LNCAP (cell line): Measurements from ENCODE around the gene NUDT4.

Source experiments
- TF ChIP-seq, protein P1 (sequence below): fragments of 450-650 bp; IDR thresholded peaks from 2 replicates; pipeline ENCODE4 v1.5.1; 2017; ENCODE audit warnings: mild to moderate bottlenecking

NUDT4 gene

GRCh38 chr12:93377252-93378195 is at the start of gene NUDT4:
Gene NUDT4 (plus strand): TSS chr12:93377925. CDS start chr12:93378323, 398 bp downstream.
- TF ChIP-seq, protein P1, sequence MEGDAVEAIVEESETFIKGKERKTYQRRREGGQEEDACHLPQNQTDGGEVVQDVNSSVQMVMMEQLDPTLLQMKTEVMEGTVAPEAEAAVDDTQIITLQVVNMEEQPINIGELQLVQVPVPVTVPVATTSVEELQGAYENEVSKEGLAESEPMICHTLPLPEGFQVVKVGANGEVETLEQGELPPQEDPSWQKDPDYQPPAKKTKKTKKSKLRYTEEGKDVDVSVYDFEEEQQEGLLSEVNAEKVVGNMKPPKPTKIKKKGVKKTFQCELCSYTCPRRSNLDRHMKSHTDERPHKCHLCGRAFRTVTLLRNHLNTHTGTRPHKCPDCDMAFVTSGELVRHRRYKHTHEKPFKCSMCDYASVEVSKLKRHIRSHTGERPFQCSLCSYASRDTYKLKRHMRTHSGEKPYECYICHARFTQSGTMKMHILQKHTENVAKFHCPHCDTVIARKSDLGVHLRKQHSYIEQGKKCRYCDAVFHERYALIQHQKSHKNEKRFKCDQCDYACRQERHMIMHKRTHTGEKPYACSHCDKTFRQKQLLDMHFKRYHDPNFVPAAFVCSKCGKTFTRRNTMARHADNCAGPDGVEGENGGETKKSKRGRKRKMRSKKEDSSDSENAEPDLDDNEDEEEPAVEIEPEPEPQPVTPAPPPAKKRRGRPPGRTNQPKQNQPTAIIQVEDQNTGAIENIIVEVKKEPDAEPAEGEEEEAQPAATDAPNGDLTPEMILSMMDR = no peak

- TF ChIP-seq, protein P1 = no peak
These were observed 44.7 kb upstream of the NUDT4 start for GRCh38 chr12:93333054-93333453.

- TF ChIP-seq, protein P1 = no peak
These were observed 43.9 kb upstream of the NUDT4 start for GRCh38 chr12:93333828-93334227.

DNA sequence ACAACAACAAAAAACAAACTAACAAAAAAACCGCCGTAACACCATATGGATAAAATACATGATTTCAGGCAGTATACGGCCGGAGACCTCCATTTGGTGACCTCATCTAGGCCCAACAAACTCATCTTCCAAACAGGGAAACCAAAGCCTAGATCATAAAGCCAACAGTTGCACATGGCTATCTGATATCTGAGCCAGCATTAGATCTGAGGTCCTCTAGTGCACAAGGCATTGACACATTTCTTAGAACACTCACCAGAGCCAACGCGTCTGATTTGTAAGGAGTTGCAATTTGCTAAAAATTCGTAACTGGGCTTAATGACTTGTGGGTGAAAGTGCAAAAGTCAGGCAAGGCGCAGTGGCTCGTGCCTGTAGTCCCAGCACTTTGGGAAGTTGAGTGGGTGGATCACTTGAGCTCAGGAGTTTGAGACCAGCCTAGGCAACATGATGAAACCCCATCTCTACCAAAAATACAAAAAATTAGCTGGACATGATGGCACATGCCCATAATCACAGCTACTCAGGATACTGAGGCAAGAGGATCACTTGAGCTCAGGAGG is 42.0 kb upstream of the NUDT4 start:
- TF ChIP-seq, protein P1 = no peak

DNA sequence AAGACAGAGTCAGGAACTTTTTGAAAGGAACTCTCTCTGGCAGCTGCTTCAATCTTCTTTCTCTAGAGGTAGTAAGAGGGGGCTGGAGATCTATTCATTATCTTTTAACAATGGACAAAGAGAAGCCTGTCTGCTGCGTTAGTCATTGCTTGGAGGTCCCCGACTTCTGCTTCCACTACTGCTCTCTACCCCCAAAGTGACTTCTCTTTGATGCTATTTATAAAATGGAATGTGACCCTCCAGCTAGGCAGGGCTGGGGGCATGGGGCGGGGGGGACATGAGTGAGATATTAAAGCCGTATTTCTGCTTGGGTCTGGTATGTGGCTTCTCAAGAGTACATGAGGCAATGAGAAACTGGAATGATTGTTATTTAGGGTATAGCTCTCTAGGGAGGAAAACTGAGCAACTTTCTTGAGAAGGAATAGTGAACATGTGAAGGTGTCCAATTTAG is 41.4 kb upstream of the NUDT4 start:
- TF ChIP-seq, protein P1 = no peak

- TF ChIP-seq, protein P1 = no peak
These were observed 39.1 kb upstream of the NUDT4 start for GRCh38 chr12:93338598-93338997.

DNA sequence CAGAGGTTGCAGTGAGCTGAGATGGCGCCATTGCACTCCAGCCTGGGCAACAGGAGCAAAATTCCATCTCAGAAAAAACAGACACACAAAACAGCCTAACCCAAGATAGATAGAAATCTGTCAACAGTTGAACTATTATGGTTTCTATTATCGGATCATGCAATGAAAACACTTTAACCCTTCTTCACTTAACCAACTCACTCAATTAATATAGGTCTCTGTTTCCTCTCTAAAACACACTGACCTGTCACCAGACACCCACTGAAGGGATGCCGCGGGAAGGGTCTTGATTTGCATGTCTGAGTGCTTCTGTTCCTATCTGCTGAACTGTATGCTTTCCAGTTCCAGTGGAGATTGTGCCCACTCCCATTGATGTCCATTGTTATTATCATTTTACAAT is 38.0 kb upstream of the NUDT4 start:
- TF ChIP-seq, protein P1 = no peak
